H9 (cell line): Measurements from ENCODE around the gene FOXK1. TPM values are rescaled to one million over a fixed set of nuclear protein-coding genes. Genes with fewer than 3 reads are reported as not detected.

Experiments
- DNase-seq: peaks from one replicate; pipeline ENCODE4 v3.0.0-alpha.2; 2017
- H2AFZ ChIP-seq: one replicate; pipeline ENCODE4 v1.6.1; 2013; ENCODE audit warnings: mild to moderate bottlenecking, low read length, control low read depth, moderate library complexity
- H2AK5ac ChIP-seq: 2 replicates; pipeline ENCODE4 v1.6.1; 2013; ENCODE audit warnings: low read length, control low read depth, mixed read lengths; ENCODE audit not compliant: insufficient read length
- H2BK120ac ChIP-seq: one replicate; pipeline ENCODE4 v1.6.1; 2013; ENCODE audit warnings: low read depth, mild to moderate bottlenecking, low read length, control low read depth, inconsistent platforms; ENCODE audit not compliant: poor library complexity, severe bottlenecking
- H2BK12ac ChIP-seq: 2 replicates; pipeline ENCODE4 v1.6.1; 2013; ENCODE audit warnings: low read length, control low read depth, mixed read lengths, low read depth; ENCODE audit not compliant: insufficient read length
- H2BK15ac ChIP-seq: 2 replicates; pipeline ENCODE4 v1.6.1; 2013; ENCODE audit warnings: low read depth, low read length, control low read depth
- H2BK20ac ChIP-seq: one replicate; pipeline ENCODE4 v1.6.1; 2013; ENCODE audit warnings: low read depth, mild to moderate bottlenecking, low read length, control low read depth, inconsistent platforms; ENCODE audit not compliant: poor library complexity, severe bottlenecking
- H2BK5ac ChIP-seq: 2 replicates; pipeline ENCODE4 v1.6.1; 2013; ENCODE audit warnings: low read length, control low read depth, mixed read lengths; ENCODE audit not compliant: insufficient read length
- H3K14ac ChIP-seq: 2 replicates; pipeline ENCODE4 v1.6.1; 2013; ENCODE audit warnings: low read length, control low read depth; ENCODE audit not compliant: insufficient read depth
- H3K18ac ChIP-seq: 2 replicates; pipeline ENCODE4 v1.6.1; 2013; ENCODE audit warnings: low read depth, mild to moderate bottlenecking, mixed read lengths, low read length, control low read depth; ENCODE audit not compliant: insufficient read length
- H3K23ac ChIP-seq: 2 replicates; pipeline ENCODE4 v1.6.1; 2013; ENCODE audit warnings: low read length, control low read depth, mixed read lengths, low read depth; ENCODE audit not compliant: insufficient read length
- H3K23me2 ChIP-seq: 2 replicates; pipeline ENCODE4 v1.6.1; 2013; ENCODE audit warnings: low read depth, mild to moderate bottlenecking, mixed read lengths, low read length, control low read depth; ENCODE audit not compliant: insufficient read length, poor library complexity, severe bottlenecking
- H3K27ac ChIP-seq: 2 replicates; pipeline ENCODE4 v1.5.1; 2013; ENCODE audit warnings: low read length, control low read depth, mixed read lengths, low read depth; ENCODE audit not compliant: insufficient read length
- H3K27me3 ChIP-seq: 2 replicates; pipeline ENCODE4 v1.6.1; 2013; ENCODE audit warnings: low read length, control low read depth, inconsistent platforms; ENCODE audit not compliant: insufficient read depth
- H3K4ac ChIP-seq: 2 replicates; pipeline ENCODE4 v1.6.1; 2013; ENCODE audit warnings: low read depth, mild to moderate bottlenecking, control low read depth, inconsistent platforms, low read length, moderate library complexity
- H3K4me1 ChIP-seq: 2 replicates; pipeline ENCODE4 v1.6.1; 2013; ENCODE audit warnings: low read length, control low read depth, inconsistent platforms; ENCODE audit not compliant: insufficient read depth
- H3K4me2 ChIP-seq: 2 replicates; pipeline ENCODE4 v1.6.1; 2013; ENCODE audit warnings: low read length, control low read depth, mixed read lengths; ENCODE audit not compliant: insufficient read length, insufficient read depth
- H3K56ac ChIP-seq: 2 replicates; pipeline ENCODE4 v1.6.1; 2013; ENCODE audit warnings: low read depth, mild to moderate bottlenecking, mixed read lengths, low read length, control low read depth; ENCODE audit not compliant: insufficient read length
- H3K79me1 ChIP-seq: 2 replicates; pipeline ENCODE4 v1.6.1; 2013; ENCODE audit warnings: low read depth, mild to moderate bottlenecking, moderate library complexity, low read length, control low read depth, inconsistent platforms; ENCODE audit not compliant: insufficient read depth, poor library complexity, severe bottlenecking
- H3K79me2 ChIP-seq: 2 replicates; pipeline ENCODE4 v1.6.1; 2013; ENCODE audit warnings: low read length, control low read depth, inconsistent platforms; ENCODE audit not compliant: insufficient read depth
- H3K9ac ChIP-seq: 2 replicates; pipeline ENCODE4 v1.6.1; 2013; ENCODE audit warnings: low read length, control low read depth, mixed read lengths; ENCODE audit not compliant: insufficient read length; ENCODE audit errors: extremely low read depth
- H3K9me3 ChIP-seq: one replicate; pipeline ENCODE4 v1.6.1; 2013; ENCODE audit warnings: low read depth, low read length, inconsistent platforms; ENCODE audit not compliant: control insufficient read depth
- H3T11ph ChIP-seq: one replicate; pipeline ENCODE4 v1.6.1; 2013; ENCODE audit warnings: mild to moderate bottlenecking, low read length, control low read depth, inconsistent platforms
- H4K20me1 ChIP-seq: one replicate; pipeline ENCODE4 v1.6.1; 2013; ENCODE audit not compliant: control insufficient read depth, insufficient read length, insufficient read depth
- H4K5ac ChIP-seq: 2 replicates; pipeline ENCODE4 v1.6.1; 2013; ENCODE audit warnings: low read depth, mild to moderate bottlenecking, mixed read lengths, low read length, control low read depth; ENCODE audit not compliant: insufficient read length
- H4K8ac ChIP-seq: replicated peaks from 2 replicates; pipeline ENCODE4 v1.6.1; 2013; ENCODE audit warnings: low read length, control low read depth, mixed read lengths, low read depth; ENCODE audit not compliant: insufficient read length
- H4K91ac ChIP-seq: 2 replicates; pipeline ENCODE4 v1.6.1; 2013; ENCODE audit warnings: low read depth, mild to moderate bottlenecking, moderate library complexity, mixed read lengths, low read length, control low read depth; ENCODE audit not compliant: insufficient read length
- H3K27ac Mint-ChIP-seq, 3 experiments: 2 replicates in 2 of 3; 3 replicates in 1 of 3; pipeline ENCODE4 v1.8.0; 2020 to 2021; ENCODE audit warnings: mixed read lengths in 3 of 3, mild to moderate bottlenecking in 1 of 3, moderate library complexity in 1 of 3
- H3K27me3 Mint-ChIP-seq: 2 replicates; pipeline ENCODE4 v1.8.0; 2021; ENCODE audit warnings: low read depth, mild to moderate bottlenecking, moderate library complexity, mixed read lengths
- H3K36me3 Mint-ChIP-seq, 3 experiments: 2 replicates in 2 of 3; 3 replicates in 1 of 3; pipeline ENCODE4 v1.8.0; 2020 to 2021; ENCODE audit warnings: low read depth in 3 of 3, mixed read lengths in 3 of 3; ENCODE audit not compliant: insufficient read depth in 1 of 3
- H3K4me1 Mint-ChIP-seq, 2 experiments: 2 replicates each; pipeline ENCODE4 v1.8.0; 2020; ENCODE audit warnings: mixed read lengths in 2 of 2
- H3K4me3 Mint-ChIP-seq, 2 experiments: 2 replicates in 1 of 2; 3 replicates in 1 of 2; pipeline ENCODE4 v1.8.0; 2020 to 2021; ENCODE audit warnings: mild to moderate bottlenecking in 2 of 2, mixed read lengths in 2 of 2, moderate library complexity in 1 of 2
- H3K9me3 Mint-ChIP-seq, 2 experiments: 2 replicates in 1 of 2; 3 replicates in 1 of 2; pipeline ENCODE4 v1.8.0; 2020; ENCODE audit warnings: mild to moderate bottlenecking in 2 of 2, mixed read lengths in 2 of 2, moderate library complexity in 1 of 2
- CTCF ChIP-seq: fragments of 200-600 bp; sonication (generic); conservative IDR thresholded peaks from 3 replicates; pipeline ENCODE4 v1.8.0; 2021; ENCODE audit warnings: antibody characterized with exemption, mild to moderate bottlenecking
- WGBS: extraction: QIAGEN DNeasy Blood & Tissue Kit; methylation state at CpG from one replicate; pipeline ENCODE4 v1.1.7; 2013; ENCODE audit warnings: missing lambda C conversion rate, low lambda C conversion rate, mixed read lengths; ENCODE audit not compliant: insufficient read length; ENCODE audit errors: extremely low coverage; 5-methylcytosine and 5-hydroxymethylcytosine counted together
- total RNA-seq: library from RNA; stranded (reverse); gene quantifications from 2 replicates; pipeline ENCODE4 v1.2.1, GENCODE V29; 2021

Gene FOXK1
- total RNA-seq, 1 experiment from 2014 or later, result 14.4 TPM

- Histone ChIP-seq H4K91ac (no peak overlapping the region), H3K56ac (no peak overlapping the region), H3K23ac (no peak overlapping the region), H4K8ac (no peak overlapping the region), H2BK12ac (no peak overlapping the region), H4K20me1 (no peaks in the 10 kb centered on the region), H3T11ph (no peak overlapping the region), H3K4ac (no peak overlapping the region), H3K4me2 (no peak overlapping the region), H2BK5ac (no peak overlapping the region), H3K79me1 (no peaks in the 10 kb centered on the region), H3K9me3 (no peaks in the 10 kb centered on the region), H2AFZ (no peak overlapping the region), H3K18ac (no peak overlapping the region), H3K9ac (no peak overlapping the region), H2AK5ac (no peak overlapping the region), H2BK15ac (no peak overlapping the region), H2BK20ac (no peak overlapping the region), H3K27ac (no peak overlapping the region), H3K79me2 (no peaks in the 10 kb centered on the region), H3K4me1 (no peaks in the 10 kb centered on the region), H2BK120ac (no peak overlapping the region), H4K5ac (no peak overlapping the region), H3K23me2 (no peaks in the 10 kb centered on the region), H3K14ac (no peak overlapping the region), H3K27me3 (no peaks in the 10 kb centered on the region)
- Mint-ChIP-seq H3K4me1 (no peaks in the 10 kb centered on the region), H3K9me3 (peaks cover 1 to 6% of the 10 kb centered on the region in 2 experiments; a peak in 2 of 5 replicates), H3K27ac (peak overlapping the region in 1 of 3 experiments; percentile 44; a peak in 1 of 7 replicates), H3K36me3 (peaks cover 0 to 10% (median 0%) of the 10 kb centered on the region in 3 experiments; a peak in 2 of 7 replicates), H3K27me3 (peaks cover 4% of the 10 kb centered on the region), H3K4me3 (no peak overlapping the region)
- TF ChIP-seq CTCF, result peak; percentile 41
- DNase-seq, result peak; percentile 26
- no CpG with 5 or more reads among the region's 38 CpGs for WGBS
These were observed 133.7 kb downstream of the FOXK1 start for GRCh38 chr7:4815609-4816418.
